Suppressor macrophage (primary cell): ENCODE measurements around the gene FOXD4.
"Not testable (repeated sequence)": the region's sequence is repeated elsewhere in the genome, so short reads cannot be mapped to it uniquely, and the experiment has no call there.

Experiments
- DNase-seq, 4 experiments: peaks; one replicate each; pipeline ENCODE4 v3.0.0-alpha.2; 2020 to 2022
- total RNA-seq, 17 experiments: gene quantifications; one replicate each; lab custom pipeline; 2026; ENCODE audit warnings: mixed read lengths in 6 of 17, inconsistent platforms in 3 of 17; lab: John Stamatoyannopoulos, UW

FOXD4 gene
- 0 to 1.8 (median 0.10) reads per million in 17 experiments for total RNA-seq

GRCh38 chr9:117995-118467 is at the start of gene FOXD4:
FOXD4 (minus strand) TSS chr9:118417; CDS start chr9:118119, 298 bp downstream.
- DNase-seq = not testable (repeated sequence)

- peak; percentile 0 to 51 (median 26) for DNase-seq
These were observed 41.7 kb upstream of the FOXD4 start for GRCh38 chr9:159871-160270.

GRCh38 chr9:151173-151572 is 33.0 kb upstream of the FOXD4 start:
- not testable (repeated sequence) for DNase-seq

- not testable (repeated sequence) for DNase-seq
These were observed 21.7 kb upstream of the FOXD4 start for GRCh38 chr9:139880-140279.

GRCh38 chr9:117144-117994 is 848 bp downstream of the FOXD4 start:
- peak in 2 of 4 experiments; percentile 16 to 21 for DNase-seq

- DNase-seq = not testable (repeated sequence)
These were observed 1.8 kb downstream of the FOXD4 start for GRCh38 chr9:116239-117077.

GRCh38 chr9:115118-115451 is 3.1 kb downstream of the FOXD4 start:
- not testable (repeated sequence) for DNase-seq

GRCh38 chr9:114267-115117 is 3.7 kb downstream of the FOXD4 start:
- DNase-seq = peak; percentile 44 to 72 (median 58)

GRCh38 chr9:113468-114266 is 4.5 kb downstream of the FOXD4 start:
- DNase-seq = peak; percentile 51 to 75 (median 69)

GRCh38 chr9:112589-113467 is 5.4 kb downstream of the FOXD4 start:
- DNase-seq = peak in 3 of 4 experiments; percentile 9 to 37 (median 33)

GRCh38 chr9:110672-111071 is 7.5 kb downstream of the FOXD4 start:
- not testable (repeated sequence) for DNase-seq

GRCh38 chr9:109540-109939 is 8.7 kb downstream of the FOXD4 start:
- DNase-seq = not testable (repeated sequence)

- DNase-seq = not testable (repeated sequence)
These were observed 9.3 kb downstream of the FOXD4 start for GRCh38 chr9:108742-109495.

GRCh38 chr9:105991-106390 is 12.2 kb downstream of the FOXD4 start:
- not testable (repeated sequence) for DNase-seq

- DNase-seq = not testable (repeated sequence)
These were observed 17.8 kb downstream of the FOXD4 start for GRCh38 chr9:100430-100829.

- DNase-seq = not testable (repeated sequence)
These were observed 18.4 kb downstream of the FOXD4 start for GRCh38 chr9:99867-100266.

GRCh38 chr9:98775-99174 is 19.4 kb downstream of the FOXD4 start:
- DNase-seq = not testable (repeated sequence)

GRCh38 chr9:94992-95391 is 23.2 kb downstream of the FOXD4 start:
- DNase-seq = not testable (repeated sequence)

- not testable (repeated sequence) for DNase-seq
These were observed 23.9 kb downstream of the FOXD4 start for GRCh38 chr9:94323-94722.
